Vagina (tissue), 2 donors: ENCODE measurements around the gene ABCF2. TPM values are rescaled to one million over a fixed set of nuclear protein-coding genes. Genes with fewer than 3 reads are reported as not detected.

Experiments
- DNase-seq, 2 donors: peaks; one replicate each; pipeline ENCODE4 v3.0.0-alpha.2; 2017; ENCODE audit errors: extremely low spot score in 2 of 2
- H3K27ac ChIP-seq: fragments of 200-600 bp; sonication (generic); one replicate; pipeline ENCODE4 v1.5.1; 2019
- H3K27me3 ChIP-seq: fragments of 200-600 bp; sonication (generic); one replicate; pipeline ENCODE4 v1.5.1; 2019
- H3K36me3 ChIP-seq, 2 donors: fragments of 200-600 bp; sonication (generic); one replicate each; pipeline ENCODE4 v1.5.1; 2017 to 2019
- H3K4me1 ChIP-seq: fragments of 200-600 bp; sonication (generic); one replicate; pipeline ENCODE4 v1.5.1; 2019
- H3K4me3 ChIP-seq, 2 donors: fragments of 200-600 bp; sonication (generic); 1 replicate in 1 of 2; 2 replicates in 1 of 2; pipeline ENCODE4 v1.5.1; 2016 to 2019
- H3K9me3 ChIP-seq: fragments of 200-600 bp; sonication (generic); one replicate; pipeline ENCODE4 v1.5.1; 2019
- POLR2A ChIP-seq, 2 donors: fragments of 450-650 bp; IDR thresholded peaks; one replicate each; pipeline ENCODE4 v1.6.1; 2017; ENCODE audit warnings: antibody characterized with exemption in 2 of 2, mild to moderate bottlenecking in 2 of 2, moderate library complexity in 2 of 2
- POLR2AphosphoS5 ChIP-seq, 2 donors: sonication (generic); formaldehyde crosslinking; IDR thresholded peaks; one replicate each; pipeline ENCODE4 v1.9.0; 2017; ENCODE audit warnings: antibody characterized with exemption in 2 of 2, mild to moderate bottlenecking in 2 of 2, low read depth in 1 of 2; ENCODE audit not compliant: insufficient read depth in 1 of 2
- intact Hi-C: fragments of 100-400 bp; cut with DNase I; formaldehyde crosslinking; loops from one replicate; pipeline ENCODE4 v1.15.1; 2023
- total RNA-seq: library from RNA; depleted of rRNA; stranded (reverse); fragments of >200 nt; gene quantifications from one replicate; pipeline ENCODE4 v1.2.3, GENCODE V29; 2016
- TF ChIP-seq, protein P1 (sequence below), 3 experiments: fragments of 450-650 bp in 2 of 3; fragments of 200-600 bp in 1 of 3; sonication (generic) in 1 of 3; IDR thresholded peaks; one replicate each; pipeline ENCODE4 v1.5.1; 2017 to 2019; ENCODE audit warnings: antibody characterized with exemption in 3 of 3, mild to moderate bottlenecking in 2 of 3, moderate library complexity in 2 of 3

ABCF2 gene
- total RNA-seq, 1 donor from 2014 or later, result 25.3 TPM

DNA sequence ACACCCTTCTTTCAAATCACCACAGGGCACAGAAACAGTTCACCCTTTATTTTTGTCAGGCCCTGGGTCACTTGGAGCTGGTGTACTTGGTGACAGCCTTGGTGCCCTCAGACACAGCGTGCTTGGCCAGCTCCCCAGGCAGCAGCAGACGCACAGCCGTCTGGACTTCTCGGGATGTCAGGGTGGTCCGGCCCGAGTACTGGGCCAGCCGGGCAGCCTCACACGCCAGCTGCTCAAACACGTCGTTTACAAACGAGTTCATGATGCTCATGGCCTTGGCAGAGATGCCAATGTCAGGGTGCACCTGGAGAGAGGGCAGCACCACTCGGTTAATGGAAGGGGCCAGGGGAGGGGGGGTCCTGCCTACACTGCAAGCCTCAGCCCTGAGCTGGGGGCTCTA, 19.2 kb downstream of the ABCF2 start:
- H3K4me3 ChIP-seq, result no peak overlapping the region
- no peaks in the 10 kb centered on the region for H3K4me1 ChIP-seq
- no peak overlapping the region for H3K27ac ChIP-seq
- TF ChIP-seq POLR2AphosphoS5 (IDR thresholded peaks at IDR 0.05; ENCODE audit: insufficient read depth in 1 of 2, low read depth in 1 of 2), result no peak
- TF ChIP-seq POLR2A (IDR thresholded peaks at IDR 0.05), result no peak
- TF ChIP-seq, protein P1, sequence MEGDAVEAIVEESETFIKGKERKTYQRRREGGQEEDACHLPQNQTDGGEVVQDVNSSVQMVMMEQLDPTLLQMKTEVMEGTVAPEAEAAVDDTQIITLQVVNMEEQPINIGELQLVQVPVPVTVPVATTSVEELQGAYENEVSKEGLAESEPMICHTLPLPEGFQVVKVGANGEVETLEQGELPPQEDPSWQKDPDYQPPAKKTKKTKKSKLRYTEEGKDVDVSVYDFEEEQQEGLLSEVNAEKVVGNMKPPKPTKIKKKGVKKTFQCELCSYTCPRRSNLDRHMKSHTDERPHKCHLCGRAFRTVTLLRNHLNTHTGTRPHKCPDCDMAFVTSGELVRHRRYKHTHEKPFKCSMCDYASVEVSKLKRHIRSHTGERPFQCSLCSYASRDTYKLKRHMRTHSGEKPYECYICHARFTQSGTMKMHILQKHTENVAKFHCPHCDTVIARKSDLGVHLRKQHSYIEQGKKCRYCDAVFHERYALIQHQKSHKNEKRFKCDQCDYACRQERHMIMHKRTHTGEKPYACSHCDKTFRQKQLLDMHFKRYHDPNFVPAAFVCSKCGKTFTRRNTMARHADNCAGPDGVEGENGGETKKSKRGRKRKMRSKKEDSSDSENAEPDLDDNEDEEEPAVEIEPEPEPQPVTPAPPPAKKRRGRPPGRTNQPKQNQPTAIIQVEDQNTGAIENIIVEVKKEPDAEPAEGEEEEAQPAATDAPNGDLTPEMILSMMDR (IDR thresholded peaks at IDR 0.05), result no peak
- H3K9me3 ChIP-seq, result no peaks in the 10 kb centered on the region
- intact Hi-C loops, result no loop called here
- no peak for DNase-seq
- H3K36me3 ChIP-seq, result no peaks in the 10 kb centered on the region
- H3K27me3 ChIP-seq, result no peaks in the 10 kb centered on the region

DNA sequence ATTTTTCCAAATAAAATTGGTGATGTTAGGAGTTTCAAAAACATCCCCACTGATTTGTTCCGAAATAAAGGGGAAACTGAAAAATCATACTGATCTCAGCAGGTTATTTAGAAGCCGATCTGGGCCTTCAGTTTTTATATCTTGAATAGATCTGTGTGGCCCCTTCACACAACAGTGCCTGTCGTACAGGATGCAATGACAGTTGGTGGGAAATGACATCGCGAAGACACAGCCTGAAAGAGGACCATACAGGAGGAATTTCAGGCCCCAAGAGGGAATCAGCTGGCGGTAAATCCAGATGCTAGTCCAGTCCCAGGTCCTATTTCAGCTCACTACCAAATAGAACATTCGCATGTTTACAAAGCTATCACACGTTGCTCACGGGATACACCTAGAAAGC, 19.7 kb downstream of the ABCF2 start:
- TF ChIP-seq POLR2AphosphoS5 (IDR thresholded peaks at IDR 0.05; ENCODE audit: insufficient read depth in 1 of 2, low read depth in 1 of 2) (no peak), POLR2A (IDR thresholded peaks at IDR 0.05) (no peak)
- TF ChIP-seq, protein P1 (IDR thresholded peaks at IDR 0.05), result no peak
- Histone ChIP-seq H3K9me3 (no peaks in the 10 kb centered on the region), H3K4me1 (no peaks in the 10 kb centered on the region), H3K36me3 (no peaks in the 10 kb centered on the region), H3K27ac (no peak overlapping the region), H3K4me3 (no peak overlapping the region), H3K27me3 (no peaks in the 10 kb centered on the region)
- intact Hi-C loops, result no loop called here
- DNase-seq, result no peak

DNA sequence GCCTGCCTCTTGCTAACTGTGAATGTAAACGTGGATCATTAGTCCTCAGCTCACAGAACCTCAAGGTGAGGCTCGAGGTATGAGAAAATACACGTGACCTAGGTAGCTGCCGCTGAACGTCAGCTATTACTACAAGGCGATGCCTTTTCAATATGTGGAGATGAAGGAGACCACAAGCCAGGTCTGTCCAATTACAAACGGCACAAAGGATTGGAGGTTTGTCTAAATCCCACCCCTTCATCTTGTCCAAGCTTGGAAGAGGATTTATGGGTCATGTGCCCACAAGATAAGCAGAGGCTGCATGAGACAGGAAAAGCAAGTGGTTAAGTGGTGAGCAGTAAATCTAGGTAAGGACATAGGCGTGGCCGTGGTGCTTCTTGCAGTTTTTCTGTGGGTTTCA, 20.1 kb downstream of the ABCF2 start:
- Histone ChIP-seq H3K9me3 (no peaks in the 10 kb centered on the region), H3K4me1 (no peaks in the 10 kb centered on the region), H3K4me3 (no peak overlapping the region), H3K27me3 (no peaks in the 10 kb centered on the region), H3K36me3 (no peaks in the 10 kb centered on the region), H3K27ac (no peak overlapping the region)
- no peak for DNase-seq
- no peak for TF ChIP-seq POLR2A (IDR thresholded peaks at IDR 0.05)
- TF ChIP-seq, protein P1 (IDR thresholded peaks at IDR 0.05), result no peak
- no peak for TF ChIP-seq POLR2AphosphoS5 (IDR thresholded peaks at IDR 0.05; ENCODE audit: insufficient read depth in 1 of 2, low read depth in 1 of 2)
- intact Hi-C loops, result no loop called here

DNA sequence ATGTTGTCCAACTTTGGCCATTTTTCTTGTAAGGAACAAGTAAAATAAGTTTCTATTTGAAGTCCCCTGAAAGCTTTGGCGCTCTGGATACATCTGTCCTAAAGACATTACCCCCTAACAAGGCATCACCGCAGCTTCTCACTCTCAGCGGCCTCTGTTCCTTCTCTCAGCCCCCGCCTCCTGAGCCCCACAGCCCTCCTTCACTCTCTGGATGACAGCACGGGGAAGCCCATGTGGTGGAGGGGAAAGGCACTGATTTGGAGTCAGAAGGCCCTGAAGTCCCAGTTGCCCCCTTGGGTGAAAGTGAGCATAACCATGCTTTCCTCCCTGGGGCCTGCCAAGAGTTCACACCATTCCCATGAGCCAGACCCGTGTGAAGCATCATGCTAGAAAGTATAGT, 21.3 kb downstream of the ABCF2 start:
- Histone ChIP-seq H3K27ac (no peak overlapping the region), H3K4me1 (no peaks in the 10 kb centered on the region), H3K27me3 (no peaks in the 10 kb centered on the region), H3K4me3 (no peak overlapping the region), H3K9me3 (no peaks in the 10 kb centered on the region), H3K36me3 (no peaks in the 10 kb centered on the region)
- intact Hi-C loops, result no loop called here
- TF ChIP-seq, protein P1 (IDR thresholded peaks at IDR 0.05), result no peak
- no peak for TF ChIP-seq POLR2AphosphoS5 (IDR thresholded peaks at IDR 0.05; ENCODE audit: insufficient read depth in 1 of 2, low read depth in 1 of 2)
- TF ChIP-seq POLR2A (IDR thresholded peaks at IDR 0.05), result no peak
- DNase-seq, result no peak

DNA sequence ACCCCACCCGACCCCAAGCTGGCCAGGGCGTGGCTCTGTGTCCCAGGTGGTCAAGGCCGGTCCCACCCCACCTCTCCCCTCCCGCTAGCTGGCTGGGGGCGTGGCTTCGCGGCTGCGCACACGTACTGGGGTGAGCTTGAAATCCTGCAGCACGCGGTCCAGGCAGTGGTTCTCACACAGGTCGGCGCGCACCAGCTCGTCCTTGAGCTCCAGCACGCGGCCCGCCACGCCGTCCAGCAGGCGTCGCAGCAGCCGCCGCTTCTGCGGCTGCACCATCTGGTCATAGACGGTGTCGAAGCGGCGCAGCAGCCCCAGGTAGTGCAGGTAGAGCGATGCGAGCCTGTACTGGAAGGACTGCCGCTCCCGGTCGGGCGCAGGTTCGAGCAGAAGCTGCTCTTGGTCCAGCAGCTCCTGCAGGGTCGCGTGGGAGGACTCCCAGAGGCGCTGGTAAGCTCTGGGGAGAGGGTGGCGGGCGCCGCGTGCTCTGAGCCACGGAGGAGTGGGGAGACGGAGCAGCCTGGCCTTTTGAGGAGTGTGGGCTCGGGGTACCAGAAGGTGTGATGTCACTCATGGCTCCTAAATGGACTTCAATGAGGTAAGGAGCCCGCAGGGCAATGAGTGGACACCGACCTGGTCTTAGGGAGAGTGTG, 22.5 kb downstream of the ABCF2 start:
- TF ChIP-seq POLR2AphosphoS5 (IDR thresholded peaks at IDR 0.05; ENCODE audit: insufficient read depth in 1 of 2, low read depth in 1 of 2), result no peak
- TF ChIP-seq, protein P1 (IDR thresholded peaks at IDR 0.05), result no peak
- TF ChIP-seq POLR2A (IDR thresholded peaks at IDR 0.05), result no peak
- peaks cover 8% of the 10 kb centered on the region for H3K4me1 ChIP-seq
- no peak for DNase-seq
- H3K27me3 ChIP-seq, result no peaks in the 10 kb centered on the region
- intact Hi-C loops, result no loop called here
- H3K36me3 ChIP-seq, result no peaks in the 10 kb centered on the region
- no peak overlapping the region for H3K27ac ChIP-seq
- H3K9me3 ChIP-seq, result no peaks in the 10 kb centered on the region
- no peak overlapping the region for H3K4me3 ChIP-seq
